ENCODE data around the gene VAC14. TPM values are rescaled to one million over a fixed set of nuclear protein-coding genes. Genes with fewer than 3 reads are reported as not detected.

VAC14 gene
- total and polyA plus RNA-seq, 8 donors = 14.9 to 90.6 (median 39.3) TPM

- H3K27me3 ChIP-seq = no peaks in the 10 kb centered on the region
- WGBS, 5 donors = 45 to 71% (median 59%) methylated on average over 11 to 13 of the region's 13 CpGs
- H3K4me1 ChIP-seq = peaks cover 67 to 83% (median 79%) of the 10 kb centered on the region in 4 donors
- peak; percentile 3 for TF ChIP-seq EP300 (IDR thresholded peaks at IDR 0.05)
- TF ChIP-seq POLR2A (IDR thresholded peaks at IDR 0.05) = no peak
- no peak for TF ChIP-seq CTCF (IDR thresholded peaks at IDR 0.05)
- TF ChIP-seq POLR2AphosphoS5 (IDR thresholded peaks at IDR 0.05) = peak; percentile 64 to 70 (median 66)
- intact Hi-C loops (cut with DNase I; ENCODE audit: low total_unique reads) = no loop called here
- peak overlapping the region; percentile 56 to 92 (median 88) for H3K27ac ChIP-seq
- DNase-seq = peak; percentile 47 to 83
- no peaks in the 10 kb centered on the region for H3K9me3 ChIP-seq
- H3K4me3 ChIP-seq = no peak overlapping the region
- peaks cover 0 to 22% (median 15%) of the 10 kb centered on the region in 4 donors for H3K36me3 ChIP-seq
These were observed 50.0 kb downstream of the VAC14 start for GRCh38 chr16:70750893-70751467.

- peaks cover 0 to 15% (median 9%) of the 10 kb centered on the region in 4 donors for H3K36me3 ChIP-seq
- peak overlapping the region; percentile 13 to 92 (median 88) for H3K27ac ChIP-seq
- peaks cover 73 to 92% (median 87%) of the 10 kb centered on the region in 4 donors for H3K4me1 ChIP-seq
- peak in 1 of 2 donors; percentile 60 for DNase-seq
- no peak overlapping the region for H3K4me3 ChIP-seq
- TF ChIP-seq EP300 (IDR thresholded peaks at IDR 0.05) (no peak), POLR2A (IDR thresholded peaks at IDR 0.05) (no peak), POLR2AphosphoS5 (IDR thresholded peaks at IDR 0.05) (no peak), CTCF (IDR thresholded peaks at IDR 0.05) (no peak)
- WGBS, 5 donors = 72 to 84% (median 83%) methylated on average over 9 to 16 of the region's 16 CpGs
- intact Hi-C loops (cut with DNase I; ENCODE audit: low total_unique reads) = no loop called here
- no peaks in the 10 kb centered on the region for H3K27me3 ChIP-seq
- no peaks in the 10 kb centered on the region for H3K9me3 ChIP-seq
These were observed 51.0 kb downstream of the VAC14 start for GRCh38 chr16:70749681-70750601.

- peak; percentile 65 to 72 for DNase-seq
- H3K36me3 ChIP-seq = peaks cover 0 to 15% (median 6%) of the 10 kb centered on the region in 4 donors
These were observed 51.8 kb downstream of the VAC14 start for GRCh38 chr16:70749006-70749678.

More at GRCh38 chr16:70749006-70749678, 51.8 kb downstream of the VAC14 start:
- 69 to 73% (median 71%) methylated on average over 9 of the region's 9 CpGs for WGBS, 5 donors
- intact Hi-C loops (cut with DNase I; ENCODE audit: low total_unique reads) = no loop called here
- H3K27me3 ChIP-seq = no peaks in the 10 kb centered on the region
- no peak overlapping the region for H3K4me3 ChIP-seq
- TF ChIP-seq POLR2AphosphoS5 (IDR thresholded peaks at IDR 0.05) = peak in 1 of 3 donors; percentile 44
- no peak for TF ChIP-seq CTCF (IDR thresholded peaks at IDR 0.05)
- no peaks in the 10 kb centered on the region for H3K9me3 ChIP-seq
- peaks cover 73 to 91% (median 87%) of the 10 kb centered on the region in 4 donors for H3K4me1 ChIP-seq
- H3K27ac ChIP-seq = peak overlapping the region; percentile 67 to 92 (median 88)

All from stomach (tissue), 9 donors.